ENCODE measurements around the gene MUL1.

The MUL1 gene

GRCh38 chr1:20507564-20508410 lies at the start of gene MUL1 (continued):
- TF ChIP-seq ZNF639 (tag by site-specific recombination; IDR thresholded peaks at IDR 0.05) (peak; percentile 53; the same call in 1 of the 2 replicates), KLF1 (tag by site-specific recombination; IDR thresholded peaks at IDR 0.05) (peak; percentile 40; the same call in 1 of the 2 replicates), ZIC2 (tag by site-specific recombination; IDR thresholded peaks at IDR 0.05) (peak; percentile 64), PRDM1 (tag by site-specific recombination; IDR thresholded peaks at IDR 0.05) (no peak), PBX3 (CRISPR knock-in tag; IDR thresholded peaks at IDR 0.05) (peak; percentile 76; the same call in 1 of the 2 replicates), ZNF18 (tag by site-specific recombination; IDR thresholded peaks at IDR 0.05) (no peak), KLF8 (tag by site-specific recombination; IDR thresholded peaks at IDR 0.05) (peak; percentile 71; the same call in 1 of the 2 replicates), ZNF521 (tag by site-specific recombination; IDR thresholded peaks at IDR 0.05) (no peak), ZBTB26 (tag by site-specific recombination; optimal IDR thresholded peaks at IDR 0.05) (peak; percentile 10), SP3 (tag by site-specific recombination; IDR thresholded peaks at IDR 0.05) (peak; percentile 69), ZNF48 (tag by site-specific recombination; IDR thresholded peaks at IDR 0.05) (no peak), ZNF704 (tag by site-specific recombination; IDR thresholded peaks at IDR 0.05) (0 out of 2 replicates have a peak, but pooled peaks have one; percentile 38), IKZF3 (tag by site-specific recombination; IDR thresholded peaks at IDR 0.05) (no peak), KLF9 (tag by site-specific recombination; IDR thresholded peaks at IDR 0.05; ENCODE audit: low read depth) (peak; percentile 93), SALL2 (tag by site-specific recombination; IDR thresholded peaks at IDR 0.05; ENCODE audit: borderline replicate concordance) (no peak), ZNF2 (tag by site-specific recombination; IDR thresholded peaks at IDR 0.05) (0 out of 2 replicates have a peak, but pooled peaks have one; percentile 49), KLF16 (tag by site-specific recombination; IDR thresholded peaks at IDR 0.05) (peak; percentile 73), ZNF324 (tag by site-specific recombination; IDR thresholded peaks at IDR 0.05) (0 out of 2 replicates have a peak, but pooled peaks have one; percentile 43), ZBTB21 (tag by site-specific recombination; IDR thresholded peaks at IDR 0.05) (peak; percentile 79), ZNF843 (tag by site-specific recombination; IDR thresholded peaks at IDR 0.05) (peak; percentile 52; the same call in 1 of the 2 replicates), ZNF341 (tag by site-specific recombination; IDR thresholded peaks at IDR 0.05; ENCODE audit: low read depth) (peak; percentile 59), ZBTB8A (tag by site-specific recombination; IDR thresholded peaks at IDR 0.05) (peak; percentile 32; the same call in 1 of the 2 replicates), ZNF280C (tag by site-specific recombination; IDR thresholded peaks at IDR 0.05) (no peak), ZBTB10 (tag by site-specific recombination; IDR thresholded peaks at IDR 0.05) (0 out of 2 replicates have a peak, but pooled peaks have one; percentile 51), ZNF248 (tag by site-specific recombination; IDR thresholded peaks at IDR 0.05) (no peak), MYNN (tag by site-specific recombination; IDR thresholded peaks at IDR 0.05; ENCODE audit: borderline replicate concordance) (no peak), ZNF610 (tag by site-specific recombination; IDR thresholded peaks at IDR 0.05; ENCODE audit: borderline replicate concordance) (no peak)

Measured in HEK293 (cell line).